Measurements from ENCODE around the gene APAF1.

Gene APAF1

DNA sequence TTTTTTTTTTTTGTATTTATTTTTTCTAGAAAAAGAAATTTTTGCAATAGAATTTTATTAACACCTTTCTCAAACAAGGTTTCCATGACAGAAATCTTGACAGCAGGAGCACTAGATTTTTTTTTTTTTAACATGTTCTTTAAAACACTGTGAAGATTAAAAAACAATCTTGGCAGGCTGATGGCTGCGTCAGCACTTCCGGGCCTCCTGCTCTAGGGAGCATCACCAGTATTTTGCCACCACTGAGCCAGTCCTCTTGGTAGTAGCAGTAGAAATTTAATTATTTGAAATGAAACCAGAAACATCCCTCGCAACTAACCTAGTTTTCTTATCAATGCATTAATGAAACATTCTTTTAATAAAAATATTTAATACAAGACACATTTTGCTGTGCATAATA lies 99.6 kb downstream of the APAF1 start:
- H3K4me3 ChIP-seq (ENCODE audit: low read depth in 1 of 2, low read length in 1 of 2), result no peak overlapping the region

DNA sequence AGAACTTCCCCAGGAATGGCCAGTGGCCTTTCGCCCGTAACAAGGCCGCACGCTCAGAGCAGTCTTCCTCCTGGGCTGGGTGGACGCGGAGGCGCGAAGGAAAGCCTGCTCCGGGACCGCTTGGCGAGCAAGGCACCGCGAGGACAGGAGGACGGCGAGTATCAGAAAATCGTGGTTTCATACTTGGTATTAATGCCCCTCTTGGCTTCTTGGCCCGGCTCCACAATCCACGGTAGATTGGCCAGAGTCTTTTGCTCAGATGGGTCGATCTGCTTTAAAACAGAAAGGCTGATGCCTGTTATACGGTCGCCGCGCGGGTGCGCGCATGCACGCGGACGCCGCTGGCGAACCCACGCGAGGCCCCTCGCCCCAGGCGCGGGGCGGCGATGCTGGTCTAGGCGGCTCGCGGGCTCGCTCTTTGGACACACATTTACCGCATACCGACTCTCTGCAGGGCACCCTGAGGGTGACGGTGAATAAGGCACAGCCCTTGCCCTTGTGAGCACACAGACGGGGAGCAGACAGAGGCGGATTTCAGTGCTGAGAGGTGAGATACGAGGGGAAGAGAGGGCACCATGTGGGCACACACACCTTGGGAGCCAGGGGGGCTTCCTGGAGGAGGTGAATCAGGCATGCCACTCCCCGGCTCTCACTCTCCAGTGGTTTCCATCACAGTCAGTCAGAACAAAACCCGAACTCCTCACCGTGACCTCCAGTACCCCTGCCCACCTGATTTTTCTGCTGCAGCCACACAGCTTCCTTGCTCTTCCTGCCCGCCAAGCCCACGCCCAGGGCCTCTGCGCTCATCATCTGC lies 100.7 kb downstream of the APAF1 start:
- peak overlapping the region in 1 of 2 experiments; percentile 10 for H3K4me3 ChIP-seq (ENCODE audit: low read depth in 1 of 2, low read length in 1 of 2)
- peaks cover 100% of the 10 kb centered on the region for H3K27me3 ChIP-seq
- peaks cover 8 to 10% of the 10 kb centered on the region in 2 experiments for H3K4me1 ChIP-seq (ENCODE audit: control insufficient read depth in 1 of 2, insufficient read depth in 1 of 2, low read depth in 1 of 2, low read length in 1 of 2)
- no peak overlapping the region for H3K27ac ChIP-seq
- TF ChIP-seq, protein P1, sequence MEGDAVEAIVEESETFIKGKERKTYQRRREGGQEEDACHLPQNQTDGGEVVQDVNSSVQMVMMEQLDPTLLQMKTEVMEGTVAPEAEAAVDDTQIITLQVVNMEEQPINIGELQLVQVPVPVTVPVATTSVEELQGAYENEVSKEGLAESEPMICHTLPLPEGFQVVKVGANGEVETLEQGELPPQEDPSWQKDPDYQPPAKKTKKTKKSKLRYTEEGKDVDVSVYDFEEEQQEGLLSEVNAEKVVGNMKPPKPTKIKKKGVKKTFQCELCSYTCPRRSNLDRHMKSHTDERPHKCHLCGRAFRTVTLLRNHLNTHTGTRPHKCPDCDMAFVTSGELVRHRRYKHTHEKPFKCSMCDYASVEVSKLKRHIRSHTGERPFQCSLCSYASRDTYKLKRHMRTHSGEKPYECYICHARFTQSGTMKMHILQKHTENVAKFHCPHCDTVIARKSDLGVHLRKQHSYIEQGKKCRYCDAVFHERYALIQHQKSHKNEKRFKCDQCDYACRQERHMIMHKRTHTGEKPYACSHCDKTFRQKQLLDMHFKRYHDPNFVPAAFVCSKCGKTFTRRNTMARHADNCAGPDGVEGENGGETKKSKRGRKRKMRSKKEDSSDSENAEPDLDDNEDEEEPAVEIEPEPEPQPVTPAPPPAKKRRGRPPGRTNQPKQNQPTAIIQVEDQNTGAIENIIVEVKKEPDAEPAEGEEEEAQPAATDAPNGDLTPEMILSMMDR (IDR thresholded peaks at IDR 0.05), result no peak
- no peaks in the 10 kb centered on the region for H3K36me3 ChIP-seq
- H3K9me3 ChIP-seq, result no peaks in the 10 kb centered on the region

More for the DNA sequence above, 99.6 kb downstream of the APAF1 start:
- TF ChIP-seq, protein P1 (IDR thresholded peaks at IDR 0.05), result no peak
- no peaks in the 10 kb centered on the region for H3K9me3 ChIP-seq
- peaks cover 8 to 10% of the 10 kb centered on the region in 2 experiments for H3K4me1 ChIP-seq (ENCODE audit: control insufficient read depth in 1 of 2, insufficient read depth in 1 of 2, low read depth in 1 of 2, low read length in 1 of 2)
- H3K27ac ChIP-seq, result no peak overlapping the region
- H3K36me3 ChIP-seq, result no peaks in the 10 kb centered on the region
- peaks cover 100% of the 10 kb centered on the region for H3K27me3 ChIP-seq

DNA sequence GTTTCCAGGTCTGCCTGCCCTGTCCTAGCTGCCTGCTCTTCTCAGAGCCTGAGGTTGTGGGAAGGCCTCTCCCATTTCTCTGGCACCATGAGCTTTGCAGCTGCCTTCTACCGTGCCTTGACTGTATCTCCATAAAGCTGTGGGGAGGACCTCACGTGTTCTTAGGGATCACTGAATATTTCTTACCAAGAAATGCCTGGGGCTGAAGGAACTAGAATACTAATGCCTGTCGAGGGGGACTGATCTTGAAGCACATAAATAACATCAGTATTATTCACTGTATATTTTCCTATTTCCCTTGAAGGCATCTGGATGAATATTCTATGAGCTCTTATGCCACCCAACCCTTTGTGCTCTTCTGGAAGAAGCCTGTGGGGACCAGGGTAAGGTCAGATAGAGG lies 103.4 kb downstream of the APAF1 start:
- H3K36me3 ChIP-seq, result no peaks in the 10 kb centered on the region
- H3K9me3 ChIP-seq, result no peaks in the 10 kb centered on the region
- peaks cover 8 to 10% of the 10 kb centered on the region in 2 experiments for H3K4me1 ChIP-seq (ENCODE audit: control insufficient read depth in 1 of 2, insufficient read depth in 1 of 2, low read depth in 1 of 2, low read length in 1 of 2)
- TF ChIP-seq, protein P1 (IDR thresholded peaks at IDR 0.05), result no peak
- H3K4me3 ChIP-seq (ENCODE audit: low read depth in 1 of 2, low read length in 1 of 2), result no peak overlapping the region
- H3K27me3 ChIP-seq, result peaks cover 92% of the 10 kb centered on the region
- no peak overlapping the region for H3K27ac ChIP-seq

DNA sequence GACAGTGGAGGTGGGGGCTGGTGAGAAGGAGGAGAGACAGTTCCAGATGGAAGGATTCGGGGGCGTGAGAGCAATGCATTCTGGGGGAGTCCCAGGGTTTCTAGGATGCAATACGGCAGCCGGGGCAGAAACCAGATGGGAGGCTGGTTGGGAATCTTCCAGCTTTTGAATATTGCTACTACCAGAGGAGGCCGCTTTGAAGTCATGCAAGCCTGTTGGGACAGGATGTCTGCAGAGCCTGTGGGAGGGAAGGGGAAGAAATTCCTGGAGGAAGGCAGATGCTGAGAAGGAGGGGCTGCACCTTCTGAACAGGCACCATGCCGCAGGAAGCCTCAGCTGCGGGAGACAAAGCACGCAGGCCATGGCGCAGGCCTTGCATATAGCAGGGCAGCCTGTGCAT lies 105.4 kb downstream of the APAF1 start:
- Histone ChIP-seq H3K4me1 (ENCODE audit: control insufficient read depth in 1 of 2, insufficient read depth in 1 of 2, low read depth in 1 of 2, low read length in 1 of 2) (peaks cover 6 to 7% of the 10 kb centered on the region in 2 experiments), H3K4me3 (ENCODE audit: low read depth in 1 of 2, low read length in 1 of 2) (no peak overlapping the region), H3K36me3 (no peaks in the 10 kb centered on the region), H3K27ac (no peak overlapping the region), H3K27me3 (peaks cover 92% of the 10 kb centered on the region), H3K9me3 (no peaks in the 10 kb centered on the region)
- TF ChIP-seq, protein P1 (IDR thresholded peaks at IDR 0.05), result no peak

DNA sequence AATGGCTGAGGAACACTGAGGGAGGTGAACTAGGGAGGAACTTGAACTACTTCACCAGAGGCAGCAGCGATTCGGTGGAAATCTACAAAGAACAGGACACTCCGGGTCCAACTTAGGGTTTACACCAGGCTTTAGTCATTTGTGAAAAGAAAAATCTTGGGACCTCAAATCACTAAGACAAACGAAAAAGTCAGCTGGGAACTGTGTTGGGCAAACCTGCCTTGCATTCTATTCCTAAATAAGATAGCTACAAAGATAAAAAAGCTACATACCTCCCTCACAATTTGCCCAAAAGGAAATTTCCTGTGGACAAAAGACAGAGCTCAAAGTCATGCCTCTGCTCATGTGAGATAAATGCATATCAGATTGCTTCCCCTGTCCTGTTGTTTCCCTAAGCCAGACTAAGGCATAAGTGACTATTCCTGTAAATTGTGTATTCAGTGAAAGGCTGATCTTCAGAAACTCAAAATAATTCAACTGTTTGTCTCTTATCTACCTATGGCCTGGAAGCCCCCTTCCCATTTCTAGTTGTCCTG lies 106.6 kb downstream of the APAF1 start:
- no peak overlapping the region for H3K4me3 ChIP-seq (ENCODE audit: low read depth in 1 of 2, low read length in 1 of 2)
- no peaks in the 10 kb centered on the region for H3K36me3 ChIP-seq
- no peaks in the 10 kb centered on the region for H3K9me3 ChIP-seq
- TF ChIP-seq, protein P1 (IDR thresholded peaks at IDR 0.05), result no peak
- no peak overlapping the region for H3K27ac ChIP-seq
- no peaks in the 10 kb centered on the region for H3K4me1 ChIP-seq (ENCODE audit: control insufficient read depth in 1 of 2, insufficient read depth in 1 of 2, low read depth in 1 of 2, low read length in 1 of 2)
- peaks cover 83% of the 10 kb centered on the region for H3K27me3 ChIP-seq
